Neural cell (in vitro differentiated cells): Measurements from ENCODE around the gene APBA1.

Source experiments
- CTCF ChIP-seq: fragments of 450-650 bp; IDR thresholded peaks from 2 replicates; pipeline ENCODE4 v1.5.1; 2014; ENCODE audit warnings: antibody characterized with exemption, mild to moderate bottlenecking, moderate library complexity; ENCODE audit not compliant: poor library complexity, severe bottlenecking
- EP300 ChIP-seq: fragments of 450-650 bp; conservative IDR thresholded peaks from 2 replicates; pipeline ENCODE4 v1.6.1; 2014; ENCODE audit warnings: antibody characterized with exemption, mild to moderate bottlenecking, moderate library complexity; ENCODE audit not compliant: poor library complexity, severe bottlenecking
- EZH2 ChIP-seq: fragments of 200-600, 300-800 bp; shearing (Covaris generic), sonication (generic); IDR thresholded peaks from 2 replicates; pipeline ENCODE4 v1.6.1; 2014; ENCODE audit warnings: antibody characterized with exemption, low read length, borderline replicate concordance, mild to moderate bottlenecking; ENCODE audit not compliant: insufficient read depth, poor library complexity, severe bottlenecking
- POLR2AphosphoS5 ChIP-seq: IDR thresholded peaks from 2 replicates; pipeline ENCODE4 v1.6.1; 2012
- RAD21 ChIP-seq: fragments of 450-650 bp; conservative IDR thresholded peaks from 2 replicates; pipeline ENCODE4 v1.6.1; 2014; ENCODE audit warnings: antibody characterized with exemption, mild to moderate bottlenecking, moderate library complexity
- REST ChIP-seq: IDR thresholded peaks from 2 replicates; pipeline ENCODE4 v1.6.1; 2012; ENCODE audit warnings: borderline replicate concordance
- SMC3 ChIP-seq: fragments of 450-650 bp; conservative IDR thresholded peaks from 2 replicates; pipeline ENCODE4 v1.6.1; 2014; ENCODE audit warnings: antibody characterized with exemption, mild to moderate bottlenecking, moderate library complexity; ENCODE audit not compliant: poor library complexity
- TAF1 ChIP-seq: IDR thresholded peaks from 2 replicates; pipeline ENCODE4 v1.6.1; 2012; ENCODE audit warnings: low read depth

GRCh38 chr9:69442486-69442885, 229.7 kb downstream of the APBA1 start:
- TF ChIP-seq CTCF (no peak), RAD21 (no peak), POLR2AphosphoS5 (no peak), REST (no peak), EZH2 (no peak), EP300 (no peak), TAF1 (no peak), SMC3 (no peak)
